ENCODE results near the gene ZDHHC19. TPM values are rescaled to one million over a fixed set of nuclear protein-coding genes. Genes with fewer than 3 reads are reported as not detected.
"Not testable (repeated sequence)": the region's sequence is repeated elsewhere in the genome, so short reads cannot be mapped to it uniquely, and the experiment has no call there.

ZDHHC19 gene
- polyA plus RNA-seq, 1 donor from 2014 or later, result 3.8 TPM

DNA sequence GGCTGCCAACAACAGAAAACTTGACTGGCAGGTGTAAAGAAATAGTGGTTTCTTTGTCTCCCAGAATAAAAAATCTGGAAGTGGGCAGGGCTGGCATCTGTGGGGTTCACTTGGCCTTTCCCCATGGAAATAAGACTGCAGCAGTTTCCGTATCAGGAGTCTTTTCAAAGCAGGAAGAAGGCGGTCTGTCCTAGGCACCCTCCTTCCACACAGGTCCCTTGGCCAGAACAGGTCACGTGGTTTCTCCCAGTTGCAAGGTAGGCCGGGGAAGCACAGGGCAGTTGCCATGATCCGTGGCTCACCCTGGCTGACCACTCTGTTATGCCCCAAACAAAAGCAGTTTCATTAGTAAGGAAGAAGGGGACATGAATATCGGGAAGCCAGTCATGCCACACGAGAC, 45.4 kb downstream of the ZDHHC19 start:
- H3F3A ChIP-seq (ENCODE audit: insufficient read depth, low read length, poor library complexity, severe bottlenecking), result no peaks in the 10 kb centered on the region
- no peak overlapping the region for H3K27ac ChIP-seq (ENCODE audit: low read length)
- no peaks in the 10 kb centered on the region for H3K79me2 ChIP-seq (replicated peaks; ENCODE audit: insufficient read depth, low read length)
- H3K9me2 ChIP-seq (ENCODE audit: insufficient read depth, low read length), result no peaks in the 10 kb centered on the region
- no peak overlapping the region for H3K4me2 ChIP-seq (ENCODE audit: low read length)
- H4K20me1 ChIP-seq (ENCODE audit: insufficient read depth), result no peaks in the 10 kb centered on the region
- H3K9me3 ChIP-seq (ENCODE audit: low read length), result no peaks in the 10 kb centered on the region
- no peaks in the 10 kb centered on the region for H3K27me3 ChIP-seq (ENCODE audit: insufficient read depth, low read depth, low read length)
- no peaks in the 10 kb centered on the region for H3K36me3 ChIP-seq (ENCODE audit: insufficient read depth, low read length)
- no peak overlapping the region for H3K4me3 ChIP-seq (ENCODE audit: low read length)
- TF ChIP-seq TAF1 (IDR thresholded peaks at IDR 0.05; ENCODE audit: low read depth), result no peak
- TF ChIP-seq SMC3 (conservative IDR thresholded peaks at IDR 0.05; ENCODE audit: poor library complexity), result no peak
- no peak for TF ChIP-seq MXI1 (conservative IDR thresholded peaks at IDR 0.05; ENCODE audit: poor library complexity, severe bottlenecking)
- TF ChIP-seq EP300 (conservative IDR thresholded peaks at IDR 0.05; ENCODE audit: poor library complexity, severe bottlenecking), result no peak
- no peak overlapping the region for H3K9ac ChIP-seq (ENCODE audit: low read length)
- no peak overlapping the region for H2AFZ ChIP-seq (ENCODE audit: low read depth, low read length)

DNA sequence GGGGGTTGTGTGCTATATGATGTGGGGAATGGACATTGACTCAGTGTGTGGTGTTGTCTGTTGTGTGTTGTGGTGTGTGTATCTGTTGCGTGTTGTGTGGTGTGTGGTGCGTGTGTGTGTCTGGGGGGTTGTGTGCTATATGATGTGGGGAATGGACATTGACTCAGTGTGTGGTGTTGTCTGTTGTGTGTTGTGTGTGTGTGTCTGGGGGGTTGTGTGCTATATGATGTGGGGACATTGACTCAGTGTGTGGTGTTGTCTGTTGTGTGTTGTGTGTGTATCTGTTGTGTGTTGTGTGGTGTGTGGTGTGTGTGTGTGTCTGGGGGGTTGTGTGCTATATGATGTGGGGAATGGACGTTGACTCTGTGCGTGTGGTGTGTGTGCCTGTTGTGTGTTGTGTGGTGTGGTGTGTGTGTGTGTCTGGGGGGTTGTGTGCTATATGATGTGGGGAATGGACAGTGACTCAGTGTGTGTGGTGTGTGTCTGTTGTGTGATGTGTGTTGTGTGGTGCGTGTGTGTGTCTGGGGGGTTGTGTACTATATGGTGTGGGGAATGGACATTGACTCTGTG, 46.1 kb downstream of the ZDHHC19 start:
- H3K36me3 ChIP-seq (ENCODE audit: insufficient read depth, low read length); H3K4me2 ChIP-seq (ENCODE audit: low read length); H2AFZ ChIP-seq (ENCODE audit: low read depth, low read length); H4K20me1 ChIP-seq (ENCODE audit: insufficient read depth); H3F3A ChIP-seq (ENCODE audit: insufficient read depth, low read length, poor library complexity, severe bottlenecking); H3K27me3 ChIP-seq (ENCODE audit: insufficient read depth, low read depth, low read length); H3K9me3 ChIP-seq (ENCODE audit: low read length); H3K9ac ChIP-seq (ENCODE audit: low read length); H3K4me3 ChIP-seq (ENCODE audit: low read length); H3K79me2 ChIP-seq (replicated peaks; ENCODE audit: insufficient read depth, low read length); H3K27ac ChIP-seq (ENCODE audit: low read length); H3K9me2 ChIP-seq (ENCODE audit: insufficient read depth, low read length): not testable (repeated sequence)

DNA sequence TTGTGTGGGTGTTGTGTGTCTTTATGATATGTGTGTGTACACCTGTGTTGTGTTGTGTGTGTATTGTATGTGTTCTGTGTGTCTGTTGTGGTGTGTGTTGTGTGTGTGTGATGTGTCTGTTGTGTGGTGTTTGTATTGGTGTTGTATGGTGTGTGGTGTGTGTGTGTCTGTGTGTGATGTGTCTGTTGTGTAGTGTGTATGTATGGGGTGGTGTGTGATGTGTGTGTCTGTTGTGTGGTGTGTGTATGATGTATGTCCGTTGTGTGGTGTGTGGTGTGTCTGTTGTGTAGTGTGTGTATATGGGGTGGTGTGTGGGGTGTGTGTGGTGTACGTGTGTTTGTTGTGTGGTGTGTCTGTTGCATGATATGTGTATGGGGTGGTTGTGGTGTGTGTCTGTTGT, 46.6 kb downstream of the ZDHHC19 start:
- no peaks in the 10 kb centered on the region for H3K79me2 ChIP-seq (replicated peaks; ENCODE audit: insufficient read depth, low read length)
- no peaks in the 10 kb centered on the region for H3K27me3 ChIP-seq (ENCODE audit: insufficient read depth, low read depth, low read length)
- no peak overlapping the region for H3K4me2 ChIP-seq (ENCODE audit: low read length)
- no peaks in the 10 kb centered on the region for H3K9me2 ChIP-seq (ENCODE audit: insufficient read depth, low read length)
- no peak overlapping the region for H3K9ac ChIP-seq (ENCODE audit: low read length)
- no peak overlapping the region for H2AFZ ChIP-seq (ENCODE audit: low read depth, low read length)
- no peak overlapping the region for H3K27ac ChIP-seq (ENCODE audit: low read length)
- H3K4me3 ChIP-seq (ENCODE audit: low read length), result no peak overlapping the region
- no peaks in the 10 kb centered on the region for H3K36me3 ChIP-seq (ENCODE audit: insufficient read depth, low read length)
- no peaks in the 10 kb centered on the region for H3F3A ChIP-seq (ENCODE audit: insufficient read depth, low read length, poor library complexity, severe bottlenecking)
- H4K20me1 ChIP-seq (ENCODE audit: insufficient read depth), result no peaks in the 10 kb centered on the region
- no peaks in the 10 kb centered on the region for H3K9me3 ChIP-seq (ENCODE audit: low read length)
- TF ChIP-seq, protein P1, sequence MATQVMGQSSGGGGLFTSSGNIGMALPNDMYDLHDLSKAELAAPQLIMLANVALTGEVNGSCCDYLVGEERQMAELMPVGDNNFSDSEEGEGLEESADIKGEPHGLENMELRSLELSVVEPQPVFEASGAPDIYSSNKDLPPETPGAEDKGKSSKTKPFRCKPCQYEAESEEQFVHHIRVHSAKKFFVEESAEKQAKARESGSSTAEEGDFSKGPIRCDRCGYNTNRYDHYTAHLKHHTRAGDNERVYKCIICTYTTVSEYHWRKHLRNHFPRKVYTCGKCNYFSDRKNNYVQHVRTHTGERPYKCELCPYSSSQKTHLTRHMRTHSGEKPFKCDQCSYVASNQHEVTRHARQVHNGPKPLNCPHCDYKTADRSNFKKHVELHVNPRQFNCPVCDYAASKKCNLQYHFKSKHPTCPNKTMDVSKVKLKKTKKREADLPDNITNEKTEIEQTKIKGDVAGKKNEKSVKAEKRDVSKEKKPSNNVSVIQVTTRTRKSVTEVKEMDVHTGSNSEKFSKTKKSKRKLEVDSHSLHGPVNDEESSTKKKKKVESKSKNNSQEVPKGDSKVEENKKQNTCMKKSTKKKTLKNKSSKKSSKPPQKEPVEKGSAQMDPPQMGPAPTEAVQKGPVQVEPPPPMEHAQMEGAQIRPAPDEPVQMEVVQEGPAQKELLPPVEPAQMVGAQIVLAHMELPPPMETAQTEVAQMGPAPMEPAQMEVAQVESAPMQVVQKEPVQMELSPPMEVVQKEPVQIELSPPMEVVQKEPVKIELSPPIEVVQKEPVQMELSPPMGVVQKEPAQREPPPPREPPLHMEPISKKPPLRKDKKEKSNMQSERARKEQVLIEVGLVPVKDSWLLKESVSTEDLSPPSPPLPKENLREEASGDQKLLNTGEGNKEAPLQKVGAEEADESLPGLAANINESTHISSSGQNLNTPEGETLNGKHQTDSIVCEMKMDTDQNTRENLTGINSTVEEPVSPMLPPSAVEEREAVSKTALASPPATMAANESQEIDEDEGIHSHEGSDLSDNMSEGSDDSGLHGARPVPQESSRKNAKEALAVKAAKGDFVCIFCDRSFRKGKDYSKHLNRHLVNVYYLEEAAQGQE (IDR thresholded peaks at IDR 0.05; ENCODE audit: borderline replicate concordance), result no peak
- TF ChIP-seq MXI1 (conservative IDR thresholded peaks at IDR 0.05; ENCODE audit: poor library complexity, severe bottlenecking) (no peak), POLR2AphosphoS5 (IDR thresholded peaks at IDR 0.05) (no peak), TAF1 (IDR thresholded peaks at IDR 0.05; ENCODE audit: low read depth) (no peak), RAD21 (conservative IDR thresholded peaks at IDR 0.05) (no peak), SMC3 (conservative IDR thresholded peaks at IDR 0.05; ENCODE audit: poor library complexity) (no peak), EZH2 (IDR thresholded peaks at IDR 0.05; ENCODE audit: borderline replicate concordance, insufficient read depth, low read length, poor library complexity, severe bottlenecking) (no peak), EP300 (conservative IDR thresholded peaks at IDR 0.05; ENCODE audit: poor library complexity, severe bottlenecking) (no peak)
- TF ChIP-seq, protein P2, sequence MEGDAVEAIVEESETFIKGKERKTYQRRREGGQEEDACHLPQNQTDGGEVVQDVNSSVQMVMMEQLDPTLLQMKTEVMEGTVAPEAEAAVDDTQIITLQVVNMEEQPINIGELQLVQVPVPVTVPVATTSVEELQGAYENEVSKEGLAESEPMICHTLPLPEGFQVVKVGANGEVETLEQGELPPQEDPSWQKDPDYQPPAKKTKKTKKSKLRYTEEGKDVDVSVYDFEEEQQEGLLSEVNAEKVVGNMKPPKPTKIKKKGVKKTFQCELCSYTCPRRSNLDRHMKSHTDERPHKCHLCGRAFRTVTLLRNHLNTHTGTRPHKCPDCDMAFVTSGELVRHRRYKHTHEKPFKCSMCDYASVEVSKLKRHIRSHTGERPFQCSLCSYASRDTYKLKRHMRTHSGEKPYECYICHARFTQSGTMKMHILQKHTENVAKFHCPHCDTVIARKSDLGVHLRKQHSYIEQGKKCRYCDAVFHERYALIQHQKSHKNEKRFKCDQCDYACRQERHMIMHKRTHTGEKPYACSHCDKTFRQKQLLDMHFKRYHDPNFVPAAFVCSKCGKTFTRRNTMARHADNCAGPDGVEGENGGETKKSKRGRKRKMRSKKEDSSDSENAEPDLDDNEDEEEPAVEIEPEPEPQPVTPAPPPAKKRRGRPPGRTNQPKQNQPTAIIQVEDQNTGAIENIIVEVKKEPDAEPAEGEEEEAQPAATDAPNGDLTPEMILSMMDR (IDR thresholded peaks at IDR 0.05; ENCODE audit: poor library complexity, severe bottlenecking), result no peak
